Stimulated activated CD4-positive, alpha-beta T cell treated with anti-CD3 and anti-CD28 coated beads, Interleukin-2, amount 100 ng/mL, for 48 hours (primary cell): ENCODE results near the gene TAF11L13.

Experiments
- DNase-seq, 2 donors: peaks; one replicate each; pipeline ENCODE4 v3.0.0-alpha.2; 2020

TAF11L13 gene

GRCh38 chr5:17680737-17681136 is 48.8 kb downstream of the TAF11L13 start:
- no peak for DNase-seq
